T-helper 1 cell treated with Interleukin-12 subunit alpha and Interleukin-12 subunit beta and Interleukin-4 antibody, amounts not matched to agents 30 ng/mL and 1 ng/mL, for 36 hours (primary cell): ENCODE data around the gene OR2V1. TPM values are rescaled to one million over a fixed set of nuclear protein-coding genes. Genes with fewer than 3 reads are reported as not detected.
"Not testable (repeated sequence)": the region's sequence is repeated elsewhere in the genome, so short reads cannot be mapped to it uniquely, and the experiment has no call there.

Experiments
- intact Hi-C: fragments of 100-400 bp; cut with micrococcal nuclease; formaldehyde crosslinking; loops from one replicate; pipeline ENCODE4 v1.15.1; 2024
- total RNA-seq: library from RNA; stranded (reverse); gene quantifications from 2 replicates; pipeline ENCODE4 v1.2.3, GENCODE V29; 2022

Gene OR2V1
- total RNA-seq, 1 donor from 2014 or later, result not detected

GRCh38 chr5:181131514-181131913, 545 bp upstream of the OR2V1 start:
- intact Hi-C loops, result no loop called here

GRCh38 chr5:181130081-181130480, 888 bp downstream of the OR2V1 start:
- intact Hi-C loops, result not testable (repeated sequence)

GRCh38 chr5:181129601-181130000, 1.4 kb downstream of the OR2V1 start:
- intact Hi-C loops, result no loop called here

GRCh38 chr5:181127907-181128626, 2.9 kb downstream of the OR2V1 start:
- intact Hi-C loops, result no loop called here

- intact Hi-C loops, result no loop called here
These were observed 3.5 kb downstream of the OR2V1 start for GRCh38 chr5:181127456-181127855.

GRCh38 chr5:181126841-181127240, 4.1 kb downstream of the OR2V1 start:
- intact Hi-C loops, result no loop called here

- intact Hi-C loops, result no loop called here
These were observed 6.4 kb downstream of the OR2V1 start for GRCh38 chr5:181124526-181124925.

- intact Hi-C loops, result no loop called here
These were observed 9.1 kb downstream of the OR2V1 start for GRCh38 chr5:181121675-181122561.

GRCh38 chr5:181120761-181121160, 10.2 kb downstream of the OR2V1 start:
- intact Hi-C loops, result no loop called here

- intact Hi-C loops, result no loop called here
These were observed 10.7 kb downstream of the OR2V1 start for GRCh38 chr5:181120306-181120705.

GRCh38 chr5:181119105-181119504, 11.9 kb downstream of the OR2V1 start:
- intact Hi-C loops, result no loop called here

- intact Hi-C loops, result no loop called here
These were observed 12.6 kb downstream of the OR2V1 start for GRCh38 chr5:181118369-181118768.

GRCh38 chr5:181114844-181115778, 15.9 kb downstream of the OR2V1 start:
- intact Hi-C loops, result loop anchor here (2.0 kb wide), 1 partner anchor 62 kb away; no protein-coding TSS in a partner anchor

- intact Hi-C loops, result loop anchor here (2.0 kb wide), 1 partner anchor 62 kb away; no protein-coding TSS in a partner anchor
These were observed 16.6 kb downstream of the OR2V1 start for GRCh38 chr5:181114284-181114843.

GRCh38 chr5:181113572-181113971, 17.4 kb downstream of the OR2V1 start:
- intact Hi-C loops, result not testable (repeated sequence)

GRCh38 chr5:181112476-181112875, 18.5 kb downstream of the OR2V1 start:
- intact Hi-C loops, result no loop called here

GRCh38 chr5:181111010-181111409, 20.0 kb downstream of the OR2V1 start:
- intact Hi-C loops, result no loop called here

- intact Hi-C loops, result no loop called here
These were observed 21.4 kb downstream of the OR2V1 start for GRCh38 chr5:181109489-181110013.

GRCh38 chr5:181108578-181109165, 22.3 kb downstream of the OR2V1 start:
- intact Hi-C loops, result no loop called here

- intact Hi-C loops, result no loop called here
These were observed 23.3 kb downstream of the OR2V1 start for GRCh38 chr5:181107699-181108098.
